GM19099 (cell line): ENCODE data around the gene DENND1C.

ENCODE experiments used
- POLR2A ChIP-seq: IDR thresholded peaks from 3 replicates; pipeline ENCODE4 v1.6.1; 2011; ENCODE audit warnings: low read depth; ENCODE audit not compliant: insufficient read length; ENCODE audit errors: extremely low read depth

The DENND1C gene

DNA sequence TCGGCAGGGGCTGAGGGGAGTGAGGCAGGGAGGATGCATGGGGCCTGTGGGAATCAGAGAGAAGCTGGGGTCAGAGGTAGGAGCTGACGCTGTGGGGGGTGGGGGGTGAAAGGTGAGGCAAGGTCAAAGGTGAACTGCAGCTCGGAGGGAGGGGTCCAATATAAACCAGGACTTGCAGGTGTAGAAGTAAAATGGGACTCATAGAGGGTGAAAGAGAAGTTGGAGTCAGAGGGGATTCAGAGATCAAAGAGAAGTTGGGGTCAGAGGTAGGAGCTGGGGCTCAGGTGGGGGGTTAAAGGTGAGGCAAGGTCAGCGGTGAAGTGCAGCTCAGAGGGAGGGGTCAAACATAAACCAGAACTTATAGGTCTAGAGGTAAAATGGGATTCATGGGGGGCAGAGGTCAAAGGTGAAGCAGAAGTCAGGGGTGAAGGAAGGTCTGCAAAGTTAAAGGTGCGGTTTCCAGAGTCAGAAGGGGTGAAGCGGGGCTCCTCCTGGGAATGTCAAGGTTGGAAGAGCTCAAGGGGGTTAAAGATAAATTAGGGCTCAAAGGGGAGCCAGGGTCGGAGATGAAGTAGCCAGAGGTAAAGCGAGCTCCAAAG is 12.9 kb upstream of the DENND1C start:
- TF ChIP-seq POLR2A, result no peak

DNA sequence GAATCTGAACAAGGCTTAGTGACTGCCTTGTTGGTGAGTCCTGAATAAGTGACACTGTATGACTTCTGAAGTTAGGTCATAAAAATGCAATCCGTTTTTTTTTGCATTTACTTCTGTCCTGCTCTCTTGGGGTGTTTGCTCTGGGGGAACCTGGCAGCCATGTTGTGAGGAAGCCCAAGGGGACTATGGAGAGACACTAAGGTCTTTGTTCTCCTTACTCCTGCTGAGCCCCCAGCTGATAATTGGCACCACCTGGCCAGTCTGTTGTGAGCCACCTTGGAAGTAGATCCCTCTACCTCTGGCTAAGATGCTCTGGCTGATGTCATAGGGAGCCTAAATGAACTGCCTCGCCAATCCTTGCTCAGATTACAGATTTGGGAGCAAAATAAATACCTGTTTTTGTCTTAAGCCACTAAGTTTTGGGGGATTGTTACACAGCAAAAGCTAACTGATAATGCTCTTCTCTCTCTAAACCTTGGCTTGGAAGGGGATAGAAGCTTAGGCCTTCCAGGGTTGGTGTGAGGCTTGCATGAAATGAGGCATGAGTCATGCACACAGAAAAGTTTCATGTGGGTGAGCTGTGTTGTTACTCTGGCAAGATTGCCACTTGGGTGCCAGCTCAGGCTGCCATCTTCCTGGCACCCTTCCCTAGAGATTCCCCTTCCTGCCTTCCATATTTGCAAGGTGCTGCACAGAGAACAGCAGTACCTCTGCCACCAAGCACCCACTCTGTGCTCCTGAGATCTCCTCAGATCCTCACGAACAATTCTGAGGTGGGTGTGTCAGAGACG is 10.4 kb upstream of the DENND1C start:
- no peak for TF ChIP-seq POLR2A

- TF ChIP-seq POLR2A, result no peak
Measured at GRCh38 chr19:6490134-6490533, 8.5 kb upstream of the DENND1C start.

GRCh38 chr19:6489278-6490061 is 7.9 kb upstream of the DENND1C start:
- peak; percentile 67 for TF ChIP-seq POLR2A

- TF ChIP-seq POLR2A, result no peak
Measured at GRCh38 chr19:6484831-6485230, 3.2 kb upstream of the DENND1C start.

DNA sequence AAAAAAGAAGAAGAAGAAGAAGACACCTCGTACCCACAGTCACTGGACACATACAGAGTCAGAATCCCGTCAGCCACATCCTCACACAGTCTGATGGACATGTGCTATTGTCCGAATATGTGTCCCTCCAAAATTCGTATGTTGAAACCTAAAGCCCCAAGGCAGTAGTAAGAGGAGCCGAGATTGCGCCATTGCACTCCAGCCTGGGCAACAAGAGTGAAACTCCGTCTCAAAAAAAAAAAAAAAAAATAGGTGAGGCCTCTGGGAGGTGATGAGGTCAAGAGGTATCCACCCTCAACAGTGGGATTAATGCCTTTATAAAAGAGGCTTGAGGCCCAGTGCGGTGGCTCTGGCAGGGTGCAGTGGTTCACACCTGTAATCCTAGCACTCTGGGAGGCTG is 2.6 kb upstream of the DENND1C start:
- TF ChIP-seq POLR2A, result no peak

DNA sequence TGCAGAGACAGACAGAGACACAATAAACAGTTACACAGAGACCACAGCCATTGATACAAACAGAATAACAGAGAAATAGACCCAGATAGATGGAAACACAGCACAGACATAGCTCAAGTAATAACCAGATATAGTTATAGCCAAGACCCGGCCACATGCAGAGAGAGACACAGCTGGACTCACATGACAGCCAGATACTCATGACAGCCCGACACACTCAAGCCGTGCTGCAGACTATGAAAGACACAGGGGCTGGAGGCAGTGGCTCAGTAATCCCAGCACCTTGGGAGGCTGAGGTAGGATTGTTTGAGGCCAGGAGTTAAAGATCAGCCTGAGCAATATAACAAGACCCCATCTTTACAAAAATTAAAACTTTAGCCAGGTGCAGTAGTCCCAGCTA is 1.6 kb upstream of the DENND1C start:
- TF ChIP-seq POLR2A, result no peak

GRCh38 chr19:6482343-6482686 is 728 bp upstream of the DENND1C start:
- no peak for TF ChIP-seq POLR2A

DNA sequence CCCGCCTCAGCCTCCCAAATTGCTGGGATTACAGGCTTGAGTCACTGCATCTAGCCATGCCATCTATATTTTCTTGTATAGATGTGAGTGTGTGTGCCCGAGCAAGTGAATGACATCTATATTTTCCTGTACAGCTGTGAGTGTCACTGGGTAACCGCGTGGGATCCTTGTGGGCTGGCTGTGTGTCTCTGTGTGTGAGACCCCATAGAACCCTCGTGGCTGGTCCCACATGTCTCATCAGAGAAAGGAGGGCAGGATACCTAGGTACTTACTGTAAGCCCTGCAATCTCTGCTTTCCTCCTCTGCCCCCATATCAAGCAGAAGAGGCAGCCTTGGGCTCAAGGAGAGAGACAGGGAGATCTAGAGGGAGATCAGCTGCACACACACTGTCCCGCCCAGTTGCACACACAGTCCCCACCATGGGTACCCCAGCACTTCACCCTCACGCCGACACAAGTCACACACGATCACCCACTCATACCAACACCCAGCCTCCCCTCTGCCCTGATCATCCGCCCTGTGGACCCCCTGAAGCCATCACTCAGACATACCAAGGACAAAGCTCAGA is 655 bp downstream of the DENND1C start:
- TF ChIP-seq POLR2A, result no peak

DNA sequence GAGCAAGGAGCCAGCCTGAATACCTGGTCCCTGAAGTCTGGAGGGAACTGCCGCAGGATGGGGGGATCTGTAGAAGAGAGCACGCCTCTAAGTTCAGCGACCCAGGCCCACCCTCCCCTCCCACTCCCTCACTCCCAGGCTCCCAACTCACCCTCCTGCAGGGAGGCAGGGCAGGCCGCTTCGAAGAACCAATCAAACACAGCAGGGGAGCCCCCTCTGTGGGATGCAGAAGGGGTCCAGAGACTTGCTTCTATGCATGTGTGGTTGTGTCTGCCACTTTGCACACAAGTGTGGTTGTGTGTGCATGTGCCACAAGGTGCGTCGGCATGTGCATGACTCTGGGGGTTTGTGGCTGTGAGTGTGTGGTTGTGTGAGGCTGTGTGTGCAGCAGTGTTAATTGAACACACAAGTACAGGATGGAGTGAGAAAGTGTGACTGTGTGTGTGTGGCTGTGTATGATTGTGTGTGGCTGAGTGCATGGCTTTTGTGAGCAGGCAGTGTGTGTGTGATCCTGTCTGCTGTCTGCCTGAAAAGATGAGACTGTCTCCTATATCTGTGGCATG is 1.7 kb downstream of the DENND1C start:
- TF ChIP-seq POLR2A, result no peak

DNA sequence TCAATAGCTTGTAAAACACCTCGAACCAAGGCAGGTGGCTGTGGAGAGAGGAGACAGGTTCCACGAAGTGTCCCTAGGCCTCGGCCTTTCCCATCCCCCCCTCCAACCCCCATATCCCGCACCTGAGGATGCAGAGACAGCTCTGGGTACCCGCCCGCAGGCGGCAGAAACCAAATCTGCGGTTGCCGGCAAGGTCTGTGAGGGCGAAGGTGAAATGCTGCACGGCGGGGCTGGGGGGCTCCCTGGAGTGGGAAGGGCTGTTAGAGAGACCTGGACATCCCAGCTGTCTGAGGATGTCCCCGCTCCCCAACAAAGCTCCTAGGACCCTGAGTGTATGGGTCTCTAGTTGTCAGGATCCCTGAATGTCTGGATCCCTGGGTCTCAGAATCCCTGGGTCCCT is 2.8 kb downstream of the DENND1C start:
- TF ChIP-seq POLR2A, result no peak

DNA sequence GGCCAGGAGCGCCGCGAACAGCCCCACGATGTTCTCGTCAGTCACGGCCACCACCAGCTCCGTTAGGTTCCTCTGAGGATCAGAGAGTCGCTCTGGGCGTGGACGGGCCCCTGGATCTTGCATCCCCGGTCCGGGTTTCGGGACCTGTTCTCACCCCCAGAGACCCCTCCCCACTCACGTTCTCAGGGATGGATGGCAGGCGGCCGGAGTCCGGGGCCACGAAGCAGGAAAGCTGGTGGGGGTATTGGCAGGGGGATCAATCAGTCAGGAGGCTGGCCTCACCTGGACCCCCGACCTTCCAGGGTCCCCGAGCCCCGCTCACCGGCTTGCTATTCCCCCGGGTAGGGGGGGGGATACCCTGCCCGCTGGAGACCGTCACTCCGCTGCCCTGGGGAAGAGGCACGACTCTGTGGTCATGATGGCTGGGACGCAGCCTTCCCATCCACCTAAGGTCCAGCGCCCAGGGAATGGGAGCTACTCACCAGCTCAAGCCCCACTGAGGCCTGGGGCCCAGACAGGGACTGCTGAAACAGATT is 4.6 kb downstream of the DENND1C start:
- TF ChIP-seq POLR2A, result no peak

DNA sequence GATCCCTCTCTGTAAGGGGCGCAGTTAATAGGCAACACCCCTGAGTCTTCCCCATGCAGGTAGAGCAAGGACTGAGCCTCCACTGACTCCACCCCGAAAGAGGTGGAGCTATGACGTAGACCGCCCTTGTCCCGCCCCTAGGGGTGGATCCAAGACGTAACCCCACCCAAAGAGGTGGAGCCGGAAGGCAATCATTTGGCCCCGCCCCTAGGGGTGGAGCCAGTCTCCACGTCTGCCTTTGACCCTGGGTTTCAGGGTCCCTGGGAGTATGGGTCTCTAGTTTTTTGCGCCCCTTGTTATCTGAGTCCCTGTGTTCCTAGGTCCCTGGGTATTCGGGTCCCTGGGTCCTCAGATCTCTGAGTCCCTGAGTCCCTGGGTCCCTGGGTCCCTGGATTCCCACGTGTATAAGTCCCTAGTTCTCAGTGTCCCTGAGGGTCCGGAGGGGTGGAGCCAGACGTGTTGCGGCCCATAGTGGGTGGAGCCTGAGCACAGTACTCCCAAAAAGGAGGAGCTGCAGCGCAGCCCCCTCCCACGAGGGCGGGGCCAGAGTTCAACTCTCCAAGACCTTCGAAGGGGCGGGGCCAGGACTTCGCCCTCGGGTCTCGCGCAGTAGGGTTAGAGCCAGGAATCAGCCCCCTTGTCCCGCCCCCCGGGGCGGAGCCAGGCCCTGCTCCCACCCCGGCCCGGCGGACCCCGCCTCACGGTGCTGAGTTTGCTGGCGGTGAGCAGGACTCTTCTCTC is 5.3 kb downstream of the DENND1C start:
- no peak for TF ChIP-seq POLR2A
